ENCODE data around the gene ZNF670.
"Not testable (repeated sequence)": the region's sequence is repeated elsewhere in the genome, so short reads cannot be mapped to it uniquely, and the experiment has no call there.

Gene ZNF670

GRCh38 chr1:247078258-247079140, at the start of gene ZNF670:
Gene ZNF670, minus strand, starts transcription at chr1:247078811. Its CDS starts 215 bp downstream, at chr1:247078596.
- Histone ChIP-seq H3K4me3 (ENCODE audit: low read length) (peak within 1 kb of the TSS; percentile 98), H3K9me3 (ENCODE audit: control insufficient read depth, low read length) (peaks cover 3% of the 10 kb centered on the region), H3K36me3 (ENCODE audit: control insufficient read depth, insufficient read depth, low read length, severe bottlenecking) (no peaks in the 10 kb centered on the region), H3K9ac (ENCODE audit: low read length) (peak within 1 kb of the TSS; percentile 93), H3K27me3 (replicated peaks; ENCODE audit: control insufficient read depth, insufficient read depth, low read length) (no peaks in the 10 kb centered on the region), H3K4me1 (ENCODE audit: control insufficient read depth, insufficient read depth, low read length) (peaks cover 16% of the 10 kb centered on the region)
- DNase-seq (ENCODE audit: low read depth), result peak; percentile 99

- H3K9me3 ChIP-seq (ENCODE audit: control insufficient read depth, low read length); H3K36me3 ChIP-seq (ENCODE audit: control insufficient read depth, insufficient read depth, low read length, severe bottlenecking); H3K27me3 ChIP-seq (replicated peaks; ENCODE audit: control insufficient read depth, insufficient read depth, low read length); H3K4me1 ChIP-seq (ENCODE audit: control insufficient read depth, insufficient read depth, low read length); H3K9ac ChIP-seq (ENCODE audit: low read length): not testable (repeated sequence)
- peak overlapping the region; percentile 52 for H3K4me3 ChIP-seq (ENCODE audit: low read length)
- peak; percentile 21 for DNase-seq (ENCODE audit: low read depth)
These were observed 49.1 kb upstream of the ZNF670 start for GRCh38 chr1:247127519-247128282.

DNA sequence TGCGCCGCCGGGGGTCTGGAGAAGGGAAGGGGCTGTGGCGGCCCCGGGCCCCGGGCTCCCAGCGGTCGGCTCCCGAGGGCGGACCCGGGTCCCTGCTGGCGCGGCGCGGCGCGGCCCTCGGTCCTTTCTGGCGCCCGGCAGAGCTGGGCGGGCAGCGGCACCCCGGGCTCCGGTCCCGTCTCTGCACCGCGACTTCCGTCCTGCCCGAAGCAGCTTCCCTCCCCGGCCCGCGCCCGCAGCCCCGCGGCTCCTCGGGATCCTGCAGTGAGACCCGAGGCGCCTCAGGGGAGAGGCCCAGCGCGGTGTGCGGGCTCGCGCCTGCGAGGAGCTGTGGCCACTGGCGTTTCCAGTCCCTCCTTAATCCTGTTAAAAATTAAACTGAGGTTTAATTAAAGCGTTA, 48.0 kb upstream of the ZNF670 start:
- not testable (repeated sequence) for DNase-seq (ENCODE audit: low read depth); H3K36me3 ChIP-seq (ENCODE audit: control insufficient read depth, insufficient read depth, low read length, severe bottlenecking); H3K9me3 ChIP-seq (ENCODE audit: control insufficient read depth, low read length); H3K4me1 ChIP-seq (ENCODE audit: control insufficient read depth, insufficient read depth, low read length); H3K9ac ChIP-seq (ENCODE audit: low read length); H3K4me3 ChIP-seq (ENCODE audit: low read length); H3K27me3 ChIP-seq (replicated peaks; ENCODE audit: control insufficient read depth, insufficient read depth, low read length)

GRCh38 chr1:247126166-247126565, 47.6 kb upstream of the ZNF670 start:
- not testable (repeated sequence) for H3K4me1 ChIP-seq (ENCODE audit: control insufficient read depth, insufficient read depth, low read length); H3K9me3 ChIP-seq (ENCODE audit: control insufficient read depth, low read length); DNase-seq (ENCODE audit: low read depth); H3K27me3 ChIP-seq (replicated peaks; ENCODE audit: control insufficient read depth, insufficient read depth, low read length); H3K4me3 ChIP-seq (ENCODE audit: low read length); H3K9ac ChIP-seq (ENCODE audit: low read length); H3K36me3 ChIP-seq (ENCODE audit: control insufficient read depth, insufficient read depth, low read length, severe bottlenecking)

DNA sequence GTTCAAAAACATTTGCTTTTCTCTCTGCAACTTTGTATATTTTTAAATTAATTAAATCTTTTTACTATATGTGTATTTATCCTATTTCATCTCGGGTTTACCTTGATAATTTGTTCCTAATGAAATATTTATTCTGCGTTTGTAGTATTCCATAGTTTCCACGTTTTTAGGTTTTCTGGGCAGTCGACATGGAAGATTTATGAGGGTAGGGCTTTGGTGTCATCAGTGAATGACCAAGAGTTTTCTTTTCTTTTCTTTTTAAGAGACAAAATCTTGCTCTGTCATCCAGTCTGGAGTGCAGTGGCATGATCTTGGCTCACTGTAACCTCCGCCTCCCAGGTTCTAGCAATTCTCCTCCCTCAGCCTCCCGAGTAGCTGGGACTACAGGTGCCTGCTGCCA, 42.8 kb upstream of the ZNF670 start:
- H3K4me1 ChIP-seq (ENCODE audit: control insufficient read depth, insufficient read depth, low read length), result no peaks in the 10 kb centered on the region
- H3K9me3 ChIP-seq (ENCODE audit: control insufficient read depth, low read length), result no peaks in the 10 kb centered on the region
- no peak for DNase-seq (ENCODE audit: low read depth)
- no peak overlapping the region for H3K9ac ChIP-seq (ENCODE audit: low read length)
- H3K4me3 ChIP-seq (ENCODE audit: low read length), result no peak overlapping the region
- H3K27me3 ChIP-seq (replicated peaks; ENCODE audit: control insufficient read depth, insufficient read depth, low read length), result no peaks in the 10 kb centered on the region
- no peaks in the 10 kb centered on the region for H3K36me3 ChIP-seq (ENCODE audit: control insufficient read depth, insufficient read depth, low read length, severe bottlenecking)

DNA sequence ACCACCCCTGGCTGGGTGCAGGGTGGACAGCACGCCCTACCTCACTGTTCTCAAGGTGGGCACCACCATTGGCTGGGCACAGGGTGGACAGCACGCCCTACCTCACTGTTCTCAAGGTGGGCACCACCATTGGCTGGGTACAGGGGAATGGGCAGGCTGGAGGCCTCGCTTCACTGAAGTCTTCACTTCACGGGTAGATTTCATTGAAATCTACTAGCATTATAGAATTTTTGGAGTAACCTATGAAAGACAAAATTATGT, 41.7 kb upstream of the ZNF670 start:
- not testable (repeated sequence) for H3K4me3 ChIP-seq (ENCODE audit: low read length); H3K9me3 ChIP-seq (ENCODE audit: control insufficient read depth, low read length); H3K9ac ChIP-seq (ENCODE audit: low read length); H3K4me1 ChIP-seq (ENCODE audit: control insufficient read depth, insufficient read depth, low read length); DNase-seq (ENCODE audit: low read depth); H3K27me3 ChIP-seq (replicated peaks; ENCODE audit: control insufficient read depth, insufficient read depth, low read length); H3K36me3 ChIP-seq (ENCODE audit: control insufficient read depth, insufficient read depth, low read length, severe bottlenecking)

- no peaks in the 10 kb centered on the region for H3K4me1 ChIP-seq (ENCODE audit: control insufficient read depth, insufficient read depth, low read length)
- H3K9me3 ChIP-seq (ENCODE audit: control insufficient read depth, low read length), result no peaks in the 10 kb centered on the region
- no peak for DNase-seq (ENCODE audit: low read depth)
- H3K27me3 ChIP-seq (replicated peaks; ENCODE audit: control insufficient read depth, insufficient read depth, low read length), result no peaks in the 10 kb centered on the region
- no peak overlapping the region for H3K4me3 ChIP-seq (ENCODE audit: low read length)
- H3K36me3 ChIP-seq (ENCODE audit: control insufficient read depth, insufficient read depth, low read length, severe bottlenecking), result no peaks in the 10 kb centered on the region
- no peak overlapping the region for H3K9ac ChIP-seq (ENCODE audit: low read length)
These were observed 41.2 kb upstream of the ZNF670 start for GRCh38 chr1:247119600-247120407.

GRCh38 chr1:247118946-247119446, 40.4 kb upstream of the ZNF670 start:
- Histone ChIP-seq H3K36me3 (ENCODE audit: control insufficient read depth, insufficient read depth, low read length, severe bottlenecking) (no peaks in the 10 kb centered on the region), H3K4me1 (ENCODE audit: control insufficient read depth, insufficient read depth, low read length) (no peaks in the 10 kb centered on the region), H3K27me3 (replicated peaks; ENCODE audit: control insufficient read depth, insufficient read depth, low read length) (no peaks in the 10 kb centered on the region), H3K9me3 (ENCODE audit: control insufficient read depth, low read length) (no peaks in the 10 kb centered on the region), H3K9ac (ENCODE audit: low read length) (no peak overlapping the region), H3K4me3 (ENCODE audit: low read length) (no peak overlapping the region)
- peak; percentile 31 for DNase-seq (ENCODE audit: low read depth)

DNA sequence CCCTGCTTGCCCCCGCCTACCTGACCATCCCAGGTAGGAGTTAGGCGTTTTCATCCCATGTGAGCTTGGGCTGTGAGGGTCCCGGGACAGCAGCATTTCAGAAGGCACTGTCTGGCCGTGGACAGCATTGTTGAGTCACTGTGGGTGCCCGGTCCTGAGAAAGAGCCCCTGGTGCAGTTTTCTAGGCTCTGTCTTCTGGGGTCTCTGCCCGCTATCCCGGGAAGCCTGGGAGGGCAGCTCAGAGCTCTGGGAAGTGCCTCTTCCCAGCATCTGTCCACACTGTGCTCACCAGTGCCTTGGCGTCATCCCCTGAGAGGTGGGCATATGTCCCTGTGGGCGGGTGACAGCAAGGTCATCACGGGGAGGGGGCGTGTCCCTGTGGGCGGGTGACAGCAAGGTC, 36.9 kb upstream of the ZNF670 start:
- DNase-seq (ENCODE audit: low read depth), result no peak

GRCh38 chr1:247115141-247115510, 36.5 kb upstream of the ZNF670 start:
- Histone ChIP-seq H3K36me3 (ENCODE audit: control insufficient read depth, insufficient read depth, low read length, severe bottlenecking) (no peaks in the 10 kb centered on the region), H3K9me3 (ENCODE audit: control insufficient read depth, low read length) (no peaks in the 10 kb centered on the region), H3K4me3 (ENCODE audit: low read length) (no peak overlapping the region), H3K4me1 (ENCODE audit: control insufficient read depth, insufficient read depth, low read length) (no peaks in the 10 kb centered on the region), H3K27me3 (replicated peaks; ENCODE audit: control insufficient read depth, insufficient read depth, low read length) (no peaks in the 10 kb centered on the region), H3K9ac (ENCODE audit: low read length) (no peak overlapping the region)
- no peak for DNase-seq (ENCODE audit: low read depth)

More for the DNA sequence above, 36.9 kb upstream of the ZNF670 start:
- Histone ChIP-seq H3K36me3 (ENCODE audit: control insufficient read depth, insufficient read depth, low read length, severe bottlenecking) (no peaks in the 10 kb centered on the region), H3K4me3 (ENCODE audit: low read length) (no peak overlapping the region), H3K27me3 (replicated peaks; ENCODE audit: control insufficient read depth, insufficient read depth, low read length) (no peaks in the 10 kb centered on the region), H3K4me1 (ENCODE audit: control insufficient read depth, insufficient read depth, low read length) (no peaks in the 10 kb centered on the region), H3K9ac (ENCODE audit: low read length) (no peak overlapping the region), H3K9me3 (ENCODE audit: control insufficient read depth, low read length) (no peaks in the 10 kb centered on the region)

Data from adipocyte (in vitro differentiated cells).